ENCODE data around the gene CNPY3.

The CNPY3 gene

DNA sequence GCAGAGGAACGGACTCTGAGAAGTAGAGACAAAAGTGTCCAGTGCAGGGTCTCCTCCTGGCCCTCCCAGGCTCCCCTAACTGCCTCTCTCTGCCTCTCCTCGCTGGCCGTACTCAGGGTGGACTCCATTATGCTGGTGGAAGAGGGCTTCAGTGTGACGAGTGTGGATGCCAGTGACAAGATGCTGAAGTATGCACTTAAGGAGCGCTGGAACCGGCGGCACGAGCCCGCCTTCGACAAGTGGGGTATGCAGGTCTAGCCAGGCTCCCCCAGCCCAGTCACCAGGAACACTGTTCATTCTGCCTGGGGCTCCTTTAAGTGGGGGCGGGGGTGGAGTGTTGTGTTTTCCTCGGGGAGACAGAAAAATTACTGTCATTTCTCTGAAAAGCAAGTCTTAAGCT lies 32.8 kb downstream of the CNPY3 start:
- DNase-seq, result no peak

DNA sequence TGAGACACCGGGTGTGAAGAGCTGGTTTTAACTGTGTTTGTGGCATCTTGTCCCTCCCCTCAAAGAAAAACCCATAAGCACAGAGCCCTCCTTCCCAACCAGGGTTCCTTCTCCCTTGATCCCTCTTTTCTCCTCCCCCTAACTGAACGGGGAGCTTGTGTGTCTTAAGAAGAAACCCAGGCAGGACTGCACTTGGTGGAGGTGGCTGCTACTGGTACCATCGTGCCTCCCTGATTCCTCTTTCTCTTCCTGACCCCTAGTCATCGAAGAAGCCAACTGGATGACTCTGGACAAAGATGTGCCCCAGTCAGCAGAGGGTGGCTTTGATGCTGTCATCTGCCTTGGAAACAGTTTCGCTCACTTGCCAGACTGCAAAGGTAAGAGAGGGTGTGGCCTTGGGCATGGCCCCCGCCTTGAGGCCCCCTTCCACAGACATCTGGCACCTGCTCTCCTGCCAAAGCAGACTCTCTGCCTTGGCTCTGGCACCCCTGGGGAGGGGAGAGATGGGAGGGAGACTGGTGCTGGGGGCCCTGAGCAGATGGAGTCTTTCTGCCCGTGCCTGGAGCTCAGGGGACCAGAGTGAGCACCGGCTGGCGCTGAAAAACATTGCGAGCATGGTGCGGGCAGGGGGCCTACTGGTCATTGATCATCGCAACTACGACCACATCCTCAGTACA lies 33.4 kb downstream of the CNPY3 start:
- DNase-seq, result no peak

- DNase-seq, result no peak
Observed at GRCh38 chr6:42963179-42963854, 34.0 kb downstream of the CNPY3 start.

- DNase-seq, result no peak
Observed at GRCh38 chr6:42963855-42964605, 34.8 kb downstream of the CNPY3 start.

- no peak for DNase-seq
Observed at GRCh38 chr6:42966571-42966970, 37.3 kb downstream of the CNPY3 start.

GRCh38 chr6:42967228-42967627 lies 37.9 kb downstream of the CNPY3 start:
- DNase-seq, result no peak

DNA sequence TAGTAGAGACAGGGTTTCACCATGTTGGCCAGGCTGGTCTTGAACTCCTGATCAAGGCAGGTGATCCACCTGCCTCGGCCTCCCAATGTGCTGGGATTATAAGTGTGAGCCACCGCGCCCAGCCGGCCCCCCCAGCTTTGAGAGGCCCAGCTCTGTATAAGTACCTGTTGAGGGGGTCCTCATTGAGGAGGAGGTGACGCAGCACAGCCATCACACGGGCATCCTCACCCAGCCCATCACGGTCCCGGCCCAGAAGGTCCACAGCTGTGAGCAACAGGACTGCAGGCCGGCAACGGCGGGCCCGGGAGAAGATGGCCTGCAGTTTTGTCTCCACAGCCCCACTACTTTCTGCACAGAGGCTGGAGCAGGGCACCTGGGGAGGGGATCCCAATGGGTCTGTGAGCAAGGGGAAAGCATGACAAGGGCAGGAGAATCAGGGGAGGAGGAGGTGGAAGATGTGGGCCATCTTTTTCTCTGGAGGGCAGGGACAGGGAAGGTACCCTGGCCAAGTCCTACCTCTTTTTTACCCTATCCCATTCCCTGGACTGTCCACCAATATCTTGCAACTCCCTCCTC lies 38.9 kb downstream of the CNPY3 start:
- DNase-seq, result no peak

- DNase-seq, result no peak
Observed at GRCh38 chr6:42968783-42969182, 39.5 kb downstream of the CNPY3 start.

GRCh38 chr6:42969431-42969830 lies 40.2 kb downstream of the CNPY3 start:
- DNase-seq, result no peak

DNA sequence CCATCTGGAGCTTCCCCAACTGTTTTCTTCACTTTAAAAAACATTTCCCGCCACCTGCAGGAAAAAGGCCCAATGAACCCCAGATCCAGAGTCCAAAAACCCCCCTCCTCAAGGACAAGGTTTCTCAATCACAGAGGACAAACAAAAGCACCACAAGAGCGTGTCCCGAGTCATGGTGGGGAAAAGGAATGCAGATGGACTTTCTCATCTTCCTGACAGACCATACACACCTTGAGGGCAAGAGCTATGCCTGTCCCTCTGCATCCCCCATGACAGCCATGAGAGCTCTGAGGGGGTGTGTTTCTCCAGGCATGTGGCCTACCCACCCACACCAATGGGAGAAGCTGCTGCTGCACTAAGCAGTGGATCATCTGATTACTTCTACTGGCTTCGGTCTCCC lies 40.7 kb downstream of the CNPY3 start:
- no peak for DNase-seq

GRCh38 chr6:42970871-42971612 lies 41.8 kb downstream of the CNPY3 start:
- no peak for DNase-seq

DNA sequence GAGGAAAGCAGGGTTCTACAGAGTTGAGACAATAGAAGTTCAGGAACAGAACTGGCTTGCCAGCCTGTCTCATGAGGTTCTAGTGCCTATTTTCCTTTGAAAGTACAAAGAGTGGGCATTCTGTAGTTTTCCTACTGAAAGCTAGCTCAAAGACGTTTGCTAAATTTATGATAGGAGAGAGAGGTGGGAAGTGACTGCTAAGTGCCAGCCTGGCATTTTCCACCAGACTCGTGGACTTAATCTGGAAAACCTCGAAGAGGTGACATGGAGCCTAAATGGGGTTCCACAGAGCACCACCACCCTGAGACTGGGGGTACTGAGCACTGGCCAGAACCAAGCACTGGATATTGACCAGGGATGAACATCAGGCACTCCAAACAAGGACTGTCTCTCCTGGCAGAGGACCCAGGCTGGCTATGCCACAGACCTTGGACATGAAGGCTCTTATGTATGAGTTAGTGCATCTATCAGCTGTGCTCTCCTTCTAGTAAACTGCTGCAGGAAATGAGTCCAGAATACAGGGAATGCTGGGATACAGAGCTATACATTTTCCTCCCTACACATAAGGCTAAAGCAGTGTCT lies 42.6 kb downstream of the CNPY3 start:
- no peak for DNase-seq

GRCh38 chr6:42973926-42974325 lies 44.6 kb downstream of the CNPY3 start:
- no peak for DNase-seq

DNA sequence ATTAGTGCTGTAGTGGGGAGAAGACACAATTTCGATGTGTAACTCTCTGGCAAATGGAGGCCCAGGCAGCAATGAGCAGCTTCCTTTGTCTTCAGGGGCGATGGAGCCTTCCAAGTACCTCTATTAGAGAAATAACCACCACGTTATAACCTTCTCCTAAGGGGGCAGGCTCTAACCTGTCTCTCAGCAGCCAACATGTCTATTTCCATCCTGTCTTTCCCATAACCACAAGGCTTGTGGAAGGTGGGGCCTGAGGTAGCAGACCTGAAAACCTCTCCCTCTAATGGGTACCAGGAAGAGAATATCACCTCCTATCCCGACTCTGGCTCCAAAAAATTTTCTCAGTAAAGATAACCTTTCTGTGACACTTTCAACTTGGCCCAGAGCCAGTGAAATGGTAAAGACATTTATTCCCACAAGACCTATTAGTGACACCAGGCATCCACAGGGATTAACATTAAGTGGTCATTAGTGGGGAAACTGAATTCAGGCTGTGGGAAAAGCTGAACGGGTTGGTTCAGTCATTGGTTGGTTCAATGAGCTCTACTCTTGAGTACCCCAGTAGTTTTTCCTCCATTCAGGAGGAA lies 45.7 kb downstream of the CNPY3 start:
- no peak for DNase-seq

DNA sequence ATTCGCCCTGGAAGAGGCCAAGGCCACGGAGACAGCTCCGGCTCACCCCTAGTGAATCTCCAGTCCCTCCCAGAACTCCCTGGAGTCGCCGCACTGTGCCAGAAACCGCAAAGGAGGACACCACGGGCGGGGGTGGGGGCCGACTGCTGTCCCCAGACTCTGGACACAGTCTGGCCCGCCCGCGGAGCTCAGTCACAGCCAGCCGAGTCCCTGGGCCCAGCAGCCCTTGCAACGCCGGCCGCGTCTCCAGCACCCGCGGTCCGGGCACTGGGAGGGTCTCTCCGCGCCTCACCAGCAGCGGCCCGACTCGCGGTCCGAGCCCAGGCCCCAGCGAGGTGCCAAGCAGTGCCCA lies 49.2 kb downstream of the CNPY3 start:
- DNase-seq, result no peak

GRCh38 chr6:42978839-42979522 lies 49.7 kb downstream of the CNPY3 start, which contains the start of gene PEX6:
Gene PEX6 (minus strand): TSS chr6:42979181. CDS start chr6:42979150, 31 bp downstream.
- DNase-seq, result peak; percentile 85

DNA sequence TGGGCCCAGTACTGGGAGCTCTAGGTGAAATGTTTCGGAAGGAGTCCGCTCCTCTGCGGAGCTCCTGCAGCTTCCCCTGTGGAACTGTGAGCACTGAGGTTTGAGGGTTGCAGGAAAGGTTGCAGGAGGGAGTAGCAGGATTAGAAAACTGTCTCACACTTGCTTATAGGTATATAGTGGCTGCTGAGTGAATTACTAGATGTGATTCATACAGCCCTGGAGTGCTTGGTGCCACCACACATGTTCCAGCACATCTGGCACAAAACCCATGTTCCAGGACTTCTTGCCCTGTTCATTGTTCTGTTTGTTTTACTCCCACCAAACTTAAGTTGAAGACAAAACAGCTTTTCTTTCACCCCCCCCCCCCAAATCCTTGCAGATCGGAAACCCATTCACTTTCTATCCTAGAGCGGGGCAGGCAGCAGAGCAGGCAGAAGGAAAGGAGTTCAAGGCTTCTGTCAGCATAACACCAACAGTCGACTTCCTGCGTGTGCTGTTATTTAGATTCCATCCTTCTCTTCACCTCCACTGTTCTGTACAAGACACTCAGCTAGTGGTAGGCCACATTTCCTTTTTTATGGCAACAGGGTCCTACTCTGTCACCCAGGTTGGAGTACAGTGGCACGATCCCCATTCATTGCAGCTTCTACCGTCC lies 50.4 kb downstream of the CNPY3 start:
- no peak for DNase-seq

DNA sequence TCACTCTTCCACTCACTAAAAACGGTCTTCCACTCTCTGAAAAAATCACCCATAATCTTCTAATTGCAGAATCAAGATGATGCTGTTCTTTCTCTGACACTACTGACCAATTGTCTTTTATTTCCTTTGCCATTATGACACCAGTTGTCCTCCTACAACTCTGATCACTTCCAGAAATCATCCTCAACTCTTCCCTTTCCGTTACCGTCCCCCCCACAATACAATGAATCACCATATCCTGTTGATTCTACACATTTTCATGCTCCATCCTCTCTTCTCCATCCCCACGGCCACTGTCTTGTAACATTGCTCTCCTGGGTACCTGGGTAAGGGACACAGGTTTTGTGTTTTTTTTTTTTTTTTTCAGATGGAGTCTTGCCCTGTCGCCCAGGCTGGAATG lies 52.6 kb downstream of the CNPY3 start:
- no peak for DNase-seq

GRCh38 chr6:42984001-42984923 lies 55.0 kb downstream of the CNPY3 start, which contains the start of gene PPP2R5D:
Gene PPP2R5D (plus strand): TSS chr6:42984570. CDS start chr6:42984678, 108 bp downstream.
- peak; percentile 98 for DNase-seq
